Suprapubic skin (tissue), 4 donors: Measurements from ENCODE around the gene GSK3A. TPM values are rescaled to one million over a fixed set of nuclear protein-coding genes. Genes with fewer than 3 reads are reported as not detected.
A peak's percentile ranks its signal among the peaks of the same experiment; 100 is the strongest.

ENCODE experiments used
- DNase-seq, 2 donors: peaks; one replicate each; pipeline ENCODE4 v3.0.0-alpha.2; 2019; ENCODE audit warnings: low spot score in 2 of 2
- H3K27ac ChIP-seq: fragments of 200-600 bp; sonication (generic); one replicate; pipeline ENCODE4 v1.5.1; 2019
- H3K27me3 ChIP-seq: fragments of 200-600 bp; sonication (generic); one replicate; pipeline ENCODE4 v1.5.1; 2019
- H3K36me3 ChIP-seq: fragments of 200-600 bp; sonication (generic); one replicate; pipeline ENCODE4 v1.5.1; 2019
- H3K4me1 ChIP-seq: fragments of 200-600 bp; sonication (generic); one replicate; pipeline ENCODE4 v1.5.1; 2019
- H3K4me3 ChIP-seq: fragments of 200-600 bp; sonication (generic); one replicate; pipeline ENCODE4 v1.5.1; 2019; ENCODE audit warnings: mild to moderate bottlenecking
- H3K9me3 ChIP-seq: fragments of 200-600 bp; sonication (generic); one replicate; pipeline ENCODE4 v1.5.1; 2019
- EP300 ChIP-seq: sonication (generic); formaldehyde crosslinking; IDR thresholded peaks from one replicate; pipeline ENCODE4 v1.6.1; 2017; ENCODE audit warnings: antibody characterized with exemption
- POLR2A ChIP-seq, 2 donors: fragments of 450-650 bp; IDR thresholded peaks; one replicate each; pipeline ENCODE4 v1.6.1; 2017; ENCODE audit warnings: antibody characterized with exemption in 2 of 2, mild to moderate bottlenecking in 2 of 2, moderate library complexity in 2 of 2
- POLR2AphosphoS5 ChIP-seq, 3 donors: sonication (generic); formaldehyde crosslinking; IDR thresholded peaks; one replicate each; pipeline ENCODE4 v1.6.1; 2017; ENCODE audit warnings: antibody characterized with exemption in 3 of 3
- WGBS: methylation state at CpG from one replicate; pipeline ENCODE4 v1.1.5; 2018; 5-methylcytosine and 5-hydroxymethylcytosine counted together
- total RNA-seq, 4 donors: library from RNA; depleted of rRNA; stranded (reverse); fragments of >200 nt; gene quantifications; one replicate each; pipeline ENCODE4 v1.1.0, GENCODE V29; 2016
- TF ChIP-seq, protein P1 (sequence below), 2 donors: fragments of 200-600 bp in 1 of 2; fragments of 450-650 bp in 1 of 2; sonication (generic) in 1 of 2; IDR thresholded peaks; one replicate each; pipeline ENCODE4 v1.5.1; 2016 to 2019; ENCODE audit warnings: antibody characterized with exemption in 2 of 2, mild to moderate bottlenecking in 1 of 2, moderate library complexity in 1 of 2

The GSK3A gene
- total RNA-seq, 4 donors from 2014 or later = 24.0 to 37.3 (median 28.3) TPM

DNA sequence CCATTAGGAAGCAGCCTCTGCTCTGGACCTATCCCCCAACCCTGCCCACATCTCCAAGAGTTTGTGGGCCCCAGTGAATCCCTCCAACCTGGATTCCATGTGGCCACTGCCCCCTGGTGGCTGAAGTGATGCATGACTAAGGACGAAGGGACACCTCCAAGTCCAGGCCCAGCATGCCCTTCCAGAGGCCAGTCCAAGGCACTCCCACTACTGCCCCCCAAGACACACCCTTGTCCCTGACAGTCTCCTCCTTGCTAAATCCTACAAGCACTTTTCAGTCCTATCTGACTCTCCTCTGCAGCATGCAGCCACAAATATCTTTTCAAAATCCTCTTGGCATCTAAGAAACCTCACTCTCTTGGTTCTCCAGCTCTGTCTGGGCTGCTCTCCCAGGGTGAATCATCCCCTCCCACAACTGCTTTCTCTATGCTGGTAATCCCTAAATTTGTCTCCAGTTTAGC, 58.0 kb downstream of the GSK3A start:
- Histone ChIP-seq H3K4me3 (no peak overlapping the region), H3K9me3 (no peaks in the 10 kb centered on the region), H3K4me1 (peaks cover 7% of the 10 kb centered on the region), H3K27me3 (peaks cover 32% of the 10 kb centered on the region), H3K27ac (no peak overlapping the region), H3K36me3 (no peaks in the 10 kb centered on the region)
- WGBS = 13% methylated on average over 1 of the region's 1 CpG
- DNase-seq = no peak
- TF ChIP-seq POLR2AphosphoS5 (IDR thresholded peaks at IDR 0.05) (no peak), EP300 (no peak), POLR2A (IDR thresholded peaks at IDR 0.05) (no peak)
- TF ChIP-seq, protein P1, sequence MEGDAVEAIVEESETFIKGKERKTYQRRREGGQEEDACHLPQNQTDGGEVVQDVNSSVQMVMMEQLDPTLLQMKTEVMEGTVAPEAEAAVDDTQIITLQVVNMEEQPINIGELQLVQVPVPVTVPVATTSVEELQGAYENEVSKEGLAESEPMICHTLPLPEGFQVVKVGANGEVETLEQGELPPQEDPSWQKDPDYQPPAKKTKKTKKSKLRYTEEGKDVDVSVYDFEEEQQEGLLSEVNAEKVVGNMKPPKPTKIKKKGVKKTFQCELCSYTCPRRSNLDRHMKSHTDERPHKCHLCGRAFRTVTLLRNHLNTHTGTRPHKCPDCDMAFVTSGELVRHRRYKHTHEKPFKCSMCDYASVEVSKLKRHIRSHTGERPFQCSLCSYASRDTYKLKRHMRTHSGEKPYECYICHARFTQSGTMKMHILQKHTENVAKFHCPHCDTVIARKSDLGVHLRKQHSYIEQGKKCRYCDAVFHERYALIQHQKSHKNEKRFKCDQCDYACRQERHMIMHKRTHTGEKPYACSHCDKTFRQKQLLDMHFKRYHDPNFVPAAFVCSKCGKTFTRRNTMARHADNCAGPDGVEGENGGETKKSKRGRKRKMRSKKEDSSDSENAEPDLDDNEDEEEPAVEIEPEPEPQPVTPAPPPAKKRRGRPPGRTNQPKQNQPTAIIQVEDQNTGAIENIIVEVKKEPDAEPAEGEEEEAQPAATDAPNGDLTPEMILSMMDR (IDR thresholded peaks at IDR 0.05) = peak; percentile 87 to 89

Other genes with a start within 250 kb of the GSK3A start
- gene ATP1A3, start 248.4 kb downstream of the GSK3A start, total RNA-seq = not detected
- 1 to 10 TPM in 3 of 4 donors, under 1 TPM in 1; 0.68 to 2.3 (median 1.1) TPM for gene GRIK5, start 172.4 kb downstream of the GSK3A start, total RNA-seq
- 10 to 100 TPM; 31.1 to 42.9 (median 33.5) TPM for gene ZNF574, start 166.4 kb downstream of the GSK3A start, total RNA-seq
- 100 to 1,000 TPM in 1 of 4 donors, under 1 TPM in 3; 0.55 to 244 (median 0.71) TPM for gene POU2F2, start 110.2 kb downstream of the GSK3A start, total RNA-seq
- gene DEDD2, start 24.9 kb downstream of the GSK3A start, total RNA-seq = 10 to 100 TPM; 51.3 to 78.9 (median 65.6) TPM
- gene ZNF526, start 22.3 kb downstream of the GSK3A start, total RNA-seq = 10 to 100 TPM in 2 of 4 donors, 1 to 10 TPM in 2; 4.2 to 12.9 (median 8.9) TPM
- gene ERF, start 12.5 kb upstream of the GSK3A start, total RNA-seq = 10 to 100 TPM; 36.8 to 49.5 (median 45.8) TPM
- gene CIC, start 26.6 kb upstream of the GSK3A start, total RNA-seq = 10 to 100 TPM; 57.5 to 91.6 (median 81.9) TPM
- 1 to 10 TPM in 2 of 4 donors, under 1 TPM in 2; 0.73 to 1.7 (median 1.1) TPM for gene PRR19, start 59.5 kb upstream of the GSK3A start, total RNA-seq
- gene PAFAH1B3, start 60.0 kb upstream of the GSK3A start, total RNA-seq = 10 to 100 TPM; 14.4 to 33.0 (median 18.9) TPM
- gene TMEM145, start 70.7 kb upstream of the GSK3A start, total RNA-seq = 1 to 10 TPM in 1 of 4 donors, not detected in 3; 4.2 TPM
- gene MEGF8, start 83.0 kb upstream of the GSK3A start, total RNA-seq = 10 to 100 TPM; 10.7 to 21.5 (median 16.1) TPM
- 100 to 1,000 TPM in 3 of 4 donors, 10 to 100 TPM in 1; 52.9 to 364 (median 353) TPM for gene CNFN, start 147.7 kb upstream of the GSK3A start, total RNA-seq
- 10 to 100 TPM; 33.9 to 82.6 (median 51.5) TPM for gene LIPE, start 184.8 kb upstream of the GSK3A start, total RNA-seq
- gene CXCL17, start 200.3 kb upstream of the GSK3A start, total RNA-seq = under 1 TPM in 1 of 4 donors, not detected in 3; 0.55 TPM